Measurements from ENCODE around the gene CAMK1D.
"Not testable (repeated sequence)": the region's sequence is repeated elsewhere in the genome, so short reads cannot be mapped to it uniquely, and the experiment has no call there.

The CAMK1D gene

GRCh38 chr10:12721334-12721733 lies 372.0 kb downstream of the CAMK1D start:
- peaks cover 4 to 11% of the 10 kb centered on the region in 2 donors for H3K4me1 Mint-ChIP-seq
- H3K9me3 Mint-ChIP-seq = no peaks in the 10 kb centered on the region
- H3K4me3 Mint-ChIP-seq = no peak overlapping the region
- H3K36me3 Mint-ChIP-seq = peaks cover 6 to 9% of the 10 kb centered on the region in 2 donors
- no peak overlapping the region for H3K27ac Mint-ChIP-seq
- DNase-seq = no peak
- no peak for ATAC-seq (replicated peaks)
- H3K27me3 Mint-ChIP-seq = no peaks in the 10 kb centered on the region

- DNase-seq (no peak), ATAC-seq (replicated peaks) (no peak)
- Mint-ChIP-seq H3K27ac (no peak overlapping the region), H3K27me3 (no peaks in the 10 kb centered on the region), H3K4me1 (peaks cover 4 to 11% of the 10 kb centered on the region in 2 donors), H3K9me3 (no peaks in the 10 kb centered on the region), H3K4me3 (no peak overlapping the region), H3K36me3 (peaks cover 6 to 9% of the 10 kb centered on the region in 2 donors)
These were observed 373.9 kb downstream of the CAMK1D start for GRCh38 chr10:12723220-12723619.

DNA sequence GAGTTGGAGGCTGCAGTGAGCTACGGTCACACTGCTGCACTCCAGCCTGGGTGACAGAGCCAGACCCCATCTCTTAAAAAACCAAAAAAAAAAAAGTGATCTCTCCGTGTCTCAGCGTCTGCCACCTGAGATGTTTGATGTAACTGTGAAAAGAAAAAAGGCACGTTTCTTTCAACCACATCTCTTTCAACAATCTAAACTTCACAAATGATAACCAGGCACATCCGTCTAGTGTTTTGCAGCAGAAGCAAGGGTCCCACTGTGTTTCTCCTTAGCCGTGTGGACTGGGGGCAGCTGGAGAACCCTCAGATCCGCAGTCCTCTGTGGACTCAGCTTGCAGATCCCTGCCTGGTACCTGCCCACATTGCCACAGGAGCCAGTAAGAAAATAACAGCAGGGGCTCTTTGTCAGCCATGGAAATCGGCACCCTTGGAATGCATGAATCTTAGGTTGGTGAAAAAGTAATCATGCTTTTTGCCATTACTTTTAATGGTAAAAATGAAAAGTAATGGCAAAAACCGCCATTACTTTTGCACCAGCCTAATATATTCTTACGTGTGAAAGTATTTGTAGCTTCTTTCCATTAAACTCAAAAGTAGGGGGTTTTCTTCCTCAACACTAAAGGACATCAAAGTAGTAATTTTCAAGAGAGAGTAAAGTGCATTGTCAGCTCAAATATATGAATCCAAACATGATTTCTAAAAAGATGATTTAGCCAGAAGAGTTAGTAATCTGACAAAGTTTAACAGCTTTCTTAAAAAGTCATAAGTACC lies 375.6 kb downstream of the CAMK1D start:
- Mint-ChIP-seq H3K27me3 (no peaks in the 10 kb centered on the region), H3K4me1 (peaks cover 0 to 5% of the 10 kb centered on the region in 2 donors), H3K36me3 (peaks cover 0 to 2% of the 10 kb centered on the region in 2 donors), H3K4me3 (no peak overlapping the region), H3K27ac (no peak overlapping the region), H3K9me3 (no peaks in the 10 kb centered on the region)
- ATAC-seq (replicated peaks) (no peak), DNase-seq (no peak)

DNA sequence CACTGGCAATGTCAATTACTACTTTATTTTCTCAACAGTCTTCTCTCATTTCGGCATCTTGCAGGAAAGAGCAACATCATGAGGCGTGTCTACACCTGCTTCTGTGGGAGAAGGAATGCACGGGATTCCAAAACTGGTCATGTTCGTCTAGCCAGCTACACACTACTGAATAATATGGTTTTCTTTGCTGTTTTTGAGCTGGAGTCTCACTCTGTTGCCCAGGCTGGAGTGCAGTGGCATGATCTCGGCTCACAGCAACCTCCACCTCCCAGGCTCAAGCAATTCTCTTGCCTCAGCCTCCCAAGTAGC lies 376.2 kb downstream of the CAMK1D start:
- not testable (repeated sequence) for H3K9me3 Mint-ChIP-seq; H3K4me1 Mint-ChIP-seq; H3K27ac Mint-ChIP-seq; H3K27me3 Mint-ChIP-seq; H3K36me3 Mint-ChIP-seq; H3K4me3 Mint-ChIP-seq; ATAC-seq (replicated peaks); DNase-seq

DNA sequence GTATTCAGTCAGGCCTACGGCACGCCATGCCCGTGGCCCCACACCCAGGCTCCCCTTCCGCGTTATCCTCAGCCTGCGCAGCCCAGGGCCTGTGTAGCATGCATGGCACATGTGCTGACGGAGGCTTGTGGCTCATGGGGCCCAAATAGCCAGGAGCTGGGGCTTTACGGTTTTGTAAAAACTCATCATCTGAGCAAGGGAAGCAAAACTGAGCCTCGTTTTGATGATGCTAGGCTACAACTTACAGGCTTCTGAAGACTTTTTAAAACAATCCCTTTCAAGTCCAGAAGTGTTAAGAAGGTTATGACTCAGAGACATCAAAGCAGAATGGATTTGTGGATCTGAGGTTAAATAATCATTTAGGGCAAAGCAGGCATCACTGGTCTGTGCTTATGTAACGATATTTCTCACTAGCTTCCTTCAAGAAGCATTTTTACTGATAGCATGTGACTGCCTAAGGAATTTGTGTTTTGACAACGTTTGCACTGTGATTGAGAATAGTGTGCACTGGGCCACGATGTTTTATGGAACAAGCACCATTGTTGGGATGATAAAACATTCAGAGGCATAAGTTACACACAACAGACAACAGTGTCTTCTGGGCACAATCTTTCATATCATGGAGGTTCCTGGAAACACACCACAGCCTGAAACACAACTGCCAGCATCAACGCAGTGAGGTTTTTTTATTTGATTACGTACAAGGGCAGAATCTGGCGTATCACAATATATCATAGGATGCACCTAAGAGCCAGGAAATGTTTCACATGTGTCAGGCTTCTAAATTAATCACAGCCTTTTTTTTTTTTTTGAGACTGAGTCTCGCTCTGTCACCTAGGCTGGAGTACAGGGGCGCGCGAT lies 377.9 kb downstream of the CAMK1D start:
- Mint-ChIP-seq H3K36me3 (peaks cover 0 to 2% of the 10 kb centered on the region in 2 donors), H3K4me3 (no peak overlapping the region), H3K27me3 (no peaks in the 10 kb centered on the region), H3K27ac (no peak overlapping the region), H3K4me1 (peaks cover 0 to 5% of the 10 kb centered on the region in 2 donors), H3K9me3 (no peaks in the 10 kb centered on the region)
- DNase-seq (no peak), ATAC-seq (replicated peaks) (no peak)

DNA sequence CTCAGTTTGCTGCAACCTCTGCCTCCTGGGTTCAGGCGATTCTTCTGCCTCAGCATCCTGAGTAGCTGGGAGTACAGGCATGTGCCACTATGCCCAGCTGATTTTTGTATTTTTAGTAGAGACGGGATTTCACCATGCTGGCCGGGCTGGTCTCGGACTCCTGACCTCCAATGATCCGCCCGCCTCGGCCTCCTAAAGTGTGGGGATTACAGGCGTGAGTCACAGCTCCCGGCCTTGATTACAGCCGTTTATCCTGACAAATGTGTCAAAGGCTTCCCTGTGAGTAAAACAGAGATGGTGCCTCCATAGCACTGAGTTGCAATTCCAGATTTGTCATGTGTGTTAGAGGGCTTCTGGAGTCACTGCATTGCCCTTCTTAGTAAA lies 378.5 kb downstream of the CAMK1D start:
- no peak overlapping the region for H3K27ac Mint-ChIP-seq
- H3K36me3 Mint-ChIP-seq = no peaks in the 10 kb centered on the region
- H3K27me3 Mint-ChIP-seq = no peaks in the 10 kb centered on the region
- no peak overlapping the region for H3K4me3 Mint-ChIP-seq
- DNase-seq = no peak
- H3K9me3 Mint-ChIP-seq = no peaks in the 10 kb centered on the region
- H3K4me1 Mint-ChIP-seq = peaks cover 0 to 2% of the 10 kb centered on the region in 2 donors
- no peak for ATAC-seq (replicated peaks)

DNA sequence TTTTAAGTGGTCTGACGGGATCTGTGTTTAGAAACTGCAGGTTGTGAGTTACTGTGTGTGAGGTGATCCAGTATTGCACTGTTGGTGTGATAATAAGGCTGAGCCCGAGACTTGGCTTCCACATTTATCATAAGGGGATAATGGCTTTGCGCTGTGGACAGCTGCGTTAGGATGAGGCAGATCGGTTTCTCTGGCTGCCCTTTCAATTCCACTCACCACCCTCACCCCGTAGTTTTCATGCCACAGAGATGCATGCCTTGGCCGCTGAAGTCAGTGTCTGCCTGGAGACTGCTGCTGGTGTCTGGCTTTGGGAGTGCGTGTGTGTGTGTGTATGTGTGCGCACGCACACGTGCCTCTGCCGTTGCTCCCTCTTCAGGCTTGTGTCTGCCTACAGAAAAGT lies 379.1 kb downstream of the CAMK1D start:
- Mint-ChIP-seq H3K36me3 (no peaks in the 10 kb centered on the region), H3K4me1 (no peaks in the 10 kb centered on the region), H3K4me3 (no peak overlapping the region), H3K27ac (no peak overlapping the region), H3K9me3 (no peaks in the 10 kb centered on the region), H3K27me3 (no peaks in the 10 kb centered on the region)
- no peak for DNase-seq
- no peak for ATAC-seq (replicated peaks)

- no peak for DNase-seq
- Mint-ChIP-seq H3K9me3 (no peaks in the 10 kb centered on the region), H3K27ac (no peak overlapping the region), H3K27me3 (no peaks in the 10 kb centered on the region), H3K4me1 (no peaks in the 10 kb centered on the region), H3K36me3 (peaks cover under 1 to 4% of the 10 kb centered on the region in 2 donors), H3K4me3 (no peak overlapping the region)
- no peak for ATAC-seq (replicated peaks)
These were observed 380.5 kb downstream of the CAMK1D start for GRCh38 chr10:12729885-12730284.

GRCh38 chr10:12730809-12731519 lies 381.6 kb downstream of the CAMK1D start:
- peak; percentile 60 to 64 for ATAC-seq (replicated peaks)
- H3K4me3 Mint-ChIP-seq = no peak overlapping the region
- no peak overlapping the region for H3K27ac Mint-ChIP-seq
- no peak for DNase-seq
- peaks cover 0 to under 1% of the 10 kb centered on the region in 2 donors for H3K4me1 Mint-ChIP-seq
- no peaks in the 10 kb centered on the region for H3K9me3 Mint-ChIP-seq
- no peaks in the 10 kb centered on the region for H3K27me3 Mint-ChIP-seq
- peaks cover 2 to 4% of the 10 kb centered on the region in 2 donors for H3K36me3 Mint-ChIP-seq

DNA sequence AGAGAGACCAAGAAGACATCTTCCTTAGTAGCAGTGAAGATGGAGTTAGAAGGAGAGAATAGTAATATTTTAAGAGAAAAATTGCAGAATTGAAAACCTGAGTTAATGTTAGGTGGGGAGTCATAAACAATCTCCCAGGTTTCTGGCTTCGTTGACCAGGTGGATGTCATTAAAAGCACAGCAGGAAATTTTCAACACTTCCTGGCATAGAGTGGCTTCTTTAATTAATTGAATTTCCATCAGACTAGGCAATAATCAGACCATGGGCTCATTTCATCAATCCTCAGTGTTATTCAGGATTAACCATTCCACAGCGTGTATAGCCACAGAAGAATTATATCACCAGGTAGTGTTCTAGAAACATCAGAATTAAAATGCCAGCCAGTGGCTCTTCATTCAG lies 383.9 kb downstream of the CAMK1D start:
- peaks cover 0 to 6% of the 10 kb centered on the region in 2 donors for H3K4me1 Mint-ChIP-seq
- H3K27ac Mint-ChIP-seq = no peak overlapping the region
- peaks cover 9 to 15% of the 10 kb centered on the region in 2 donors for H3K36me3 Mint-ChIP-seq
- ATAC-seq (replicated peaks) (no peak), DNase-seq (no peak)
- no peaks in the 10 kb centered on the region for H3K27me3 Mint-ChIP-seq
- no peaks in the 10 kb centered on the region for H3K9me3 Mint-ChIP-seq
- H3K4me3 Mint-ChIP-seq = no peak overlapping the region

- peaks cover 10 to 16% of the 10 kb centered on the region in 2 donors for H3K4me1 Mint-ChIP-seq
These were observed 386.6 kb downstream of the CAMK1D start for GRCh38 chr10:12735843-12736462.

GRCh38 chr10:12740813-12741212 lies 391.5 kb downstream of the CAMK1D start:
- H3K9me3 Mint-ChIP-seq = peaks cover 0 to 1% of the 10 kb centered on the region in 2 donors
- no peak for DNase-seq
- no peak overlapping the region for H3K4me3 Mint-ChIP-seq
- no peak for ATAC-seq (replicated peaks)
- peaks cover 9 to 24% of the 10 kb centered on the region in 2 donors for H3K36me3 Mint-ChIP-seq
- no peaks in the 10 kb centered on the region for H3K27me3 Mint-ChIP-seq
- peaks cover 30 to 45% of the 10 kb centered on the region in 2 donors for H3K4me1 Mint-ChIP-seq
- no peak overlapping the region for H3K27ac Mint-ChIP-seq

More at GRCh38 chr10:12735843-12736462, 386.6 kb downstream of the CAMK1D start:
- Mint-ChIP-seq H3K27ac (no peak overlapping the region), H3K36me3 (peaks cover 9 to 15% of the 10 kb centered on the region in 2 donors), H3K9me3 (no peaks in the 10 kb centered on the region), H3K4me3 (no peak overlapping the region), H3K27me3 (no peaks in the 10 kb centered on the region)
- no peak for ATAC-seq (replicated peaks)
- no peak for DNase-seq

GRCh38 chr10:12741360-12741804 lies 392.0 kb downstream of the CAMK1D start:
- DNase-seq = no peak
- Mint-ChIP-seq H3K4me1 (peaks cover 28 to 45% of the 10 kb centered on the region in 2 donors), H3K4me3 (peak overlapping the region in 1 of 2 donors; percentile 55), H3K27ac (peak overlapping the region; percentile 94), H3K36me3 (peaks cover 6 to 21% of the 10 kb centered on the region in 2 donors), H3K27me3 (no peaks in the 10 kb centered on the region), H3K9me3 (peaks cover 0 to 1% of the 10 kb centered on the region in 2 donors)
- no peak for ATAC-seq (replicated peaks)

DNA sequence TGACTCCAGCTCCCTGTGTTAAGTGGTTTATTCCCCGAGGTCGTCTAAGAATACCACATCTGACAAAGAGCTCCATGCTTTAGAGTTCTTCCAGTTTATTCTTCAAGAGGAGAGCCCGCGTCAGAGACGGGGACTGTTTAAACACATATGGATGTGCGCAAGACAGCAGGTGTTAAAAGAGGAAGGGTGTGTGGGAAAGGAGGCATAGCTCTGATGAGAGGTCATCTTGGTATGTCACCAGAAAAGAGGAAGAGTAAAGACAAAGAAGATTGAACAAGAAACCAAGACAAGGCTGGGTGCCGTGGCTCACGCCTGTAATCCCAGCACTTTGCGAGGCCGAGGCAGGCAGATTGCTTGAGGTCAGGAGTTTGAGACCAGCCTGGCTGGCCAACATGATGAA lies 393.4 kb downstream of the CAMK1D start:
- Mint-ChIP-seq H3K9me3 (peaks cover 0 to 1% of the 10 kb centered on the region in 2 donors), H3K4me3 (peak overlapping the region; percentile 8 to 39), H3K27ac (peak overlapping the region; percentile 62), H3K36me3 (peaks cover 2 to 17% of the 10 kb centered on the region in 2 donors), H3K4me1 (peaks cover 27 to 45% of the 10 kb centered on the region in 2 donors), H3K27me3 (no peaks in the 10 kb centered on the region)
- peak; percentile 32 for DNase-seq
- peak; percentile 97 for ATAC-seq (replicated peaks)
